Right kidney (tissue), 1 donor: ENCODE results near the gene TULP3.
A peak's percentile ranks its signal among the peaks of the same experiment; 100 is the strongest.

Experiments
- DNase-seq: peaks from one replicate; pipeline ENCODE4 v3.0.0-alpha.2; 2016

The TULP3 gene

GRCh38 chr12:2876431-2877046 lies 14.2 kb upstream of the TULP3 start:
- DNase-seq: peak; percentile 61

- peak; percentile 94 for DNase-seq
These were observed 13.4 kb upstream of the TULP3 start, which contains the start of the genes FOXM1 and RHNO1 for GRCh38 chr12:2877047-2877952. Gene FOXM1, minus strand, starts transcription at chr12:2877174. Its CDS starts 2,696 bp downstream, at chr12:2874478. Gene RHNO1, plus strand, starts transcription at chr12:2877223. Its CDS starts 8,144 bp downstream, at chr12:2885367.

GRCh38 chr12:2877953-2878732 lies 12.5 kb upstream of the TULP3 start:
- DNase-seq: peak; percentile 54

GRCh38 chr12:2879853-2880252 lies 10.8 kb upstream of the TULP3 start:
- no peak for DNase-seq

- DNase-seq: no peak
These were observed 5.9 kb upstream of the TULP3 start for GRCh38 chr12:2884810-2885209.

GRCh38 chr12:2886768-2887450 lies 3.8 kb upstream of the TULP3 start:
- DNase-seq: no peak

- DNase-seq: no peak
These were observed 697 bp upstream of the TULP3 start for GRCh38 chr12:2890001-2890387.

GRCh38 chr12:2891240-2892053 lies 756 bp downstream of the TULP3 start:
- no peak for DNase-seq

- no peak for DNase-seq
These were observed 1.6 kb downstream of the TULP3 start for GRCh38 chr12:2892246-2892645.

GRCh38 chr12:2893007-2893406 lies 2.3 kb downstream of the TULP3 start:
- no peak for DNase-seq

GRCh38 chr12:2895051-2895451 lies 4.4 kb downstream of the TULP3 start:
- no peak for DNase-seq

- no peak for DNase-seq
These were observed 4.8 kb downstream of the TULP3 start for GRCh38 chr12:2895511-2895910.

- no peak for DNase-seq
These were observed 6.7 kb downstream of the TULP3 start for GRCh38 chr12:2897418-2897817.

GRCh38 chr12:2900642-2901041 lies 10.0 kb downstream of the TULP3 start:
- DNase-seq: no peak

- DNase-seq: no peak
These were observed 11.7 kb downstream of the TULP3 start for GRCh38 chr12:2902272-2902880.

GRCh38 chr12:2904260-2904659 lies 13.6 kb downstream of the TULP3 start:
- no peak for DNase-seq

GRCh38 chr12:2912216-2912575 lies 21.5 kb downstream of the TULP3 start:
- DNase-seq: no peak

- no peak for DNase-seq
These were observed 28.6 kb downstream of the TULP3 start for GRCh38 chr12:2919249-2919648.

GRCh38 chr12:2922329-2922728 lies 31.6 kb downstream of the TULP3 start:
- DNase-seq: no peak

- no peak for DNase-seq
These were observed 32.4 kb downstream of the TULP3 start for GRCh38 chr12:2923057-2923456.

- no peak for DNase-seq
These were observed 33.3 kb downstream of the TULP3 start for GRCh38 chr12:2924019-2924418.
